Measurements from ENCODE around the gene TCF15. TPM values are rescaled to one million over a fixed set of nuclear protein-coding genes. Genes with fewer than 3 reads are reported as not detected.
A peak's percentile ranks its signal among the peaks of the same experiment; 100 is the strongest.

The TCF15 gene
- total and polyA plus RNA-seq, 2 of the 13 experiments (the other 11 are each of a cell fraction or from before 2014, with no cell fraction given), result not detected

GRCh38 chr20:653110-653589 is 43.0 kb upstream of the TCF15 start, which contains the start of gene SRXN1 (continued):
- TF ChIP-seq ZNF318 (CRISPR knock-in tag; IDR thresholded peaks at IDR 0.05) (no peak), ZNF20 (CRISPR knock-in tag; IDR thresholded peaks at IDR 0.05) (no peak), POLR2AphosphoS2 (IDR thresholded peaks at IDR 0.05; ENCODE audit: low read depth, low read length) (no peak), ZNF564 (CRISPR knock-in tag; IDR thresholded peaks at IDR 0.05) (peak; percentile 86; the same call in 1 of the 2 replicates), KAT7 (CRISPR knock-in tag; IDR thresholded peaks at IDR 0.05; ENCODE audit: borderline replicate concordance) (no peak), PCBP1 (IDR thresholded peaks at IDR 0.05; ENCODE audit: borderline replicate concordance, low read depth, low read length) (no peak), TBP (CRISPR knock-in tag; IDR thresholded peaks at IDR 0.05) (0 out of 2 replicates have a peak, but pooled peaks have one; percentile 32), SKIL (CRISPR knock-in tag; IDR thresholded peaks at IDR 0.05; ENCODE audit: borderline replicate concordance) (peak; percentile 40; the same call in 1 of the 2 replicates), NFRKB (IDR thresholded peaks at IDR 0.05) (no peak), SNAPC2 (CRISPR knock-in tag; IDR thresholded peaks at IDR 0.05) (0 out of 2 replicates have a peak, but pooled peaks have one; percentile 20), U2AF1 (optimal IDR thresholded peaks at IDR 0.05; ENCODE audit: low read depth, low read length) (no peak), ZNF800 (CRISPR knock-in tag; IDR thresholded peaks at IDR 0.05) (peak; percentile 41; the same call in 1 of the 2 replicates), GATAD1 (CRISPR knock-in tag; IDR thresholded peaks at IDR 0.05) (0 out of 2 replicates have a peak, but pooled peaks have one; percentile 22), MLX (CRISPR knock-in tag; IDR thresholded peaks at IDR 0.05) (peak; percentile 49; the same call in 1 of the 2 replicates), GATAD2A (CRISPR knock-in tag; IDR thresholded peaks at IDR 0.05) (no peak), ASH2L (IDR thresholded peaks at IDR 0.05; ENCODE audit: insufficient read length, low read depth, low read length) (peak; percentile 79), SAP130 (CRISPR knock-in tag; IDR thresholded peaks at IDR 0.05; ENCODE audit: low read depth) (peak; percentile 66), BHLHE40 (IDR thresholded peaks at IDR 0.05; ENCODE audit: low read length) (peak; percentile 92), MYC (CRISPR knock-in tag; IDR thresholded peaks at IDR 0.05; ENCODE audit: borderline replicate concordance) (peak; percentile 94)

Measured in HepG2 (cell line).